Ascending aorta (tissue), 2 donors: Measurements from ENCODE around the gene MOCS3. TPM values are rescaled to one million over a fixed set of nuclear protein-coding genes. Genes with fewer than 3 reads are reported as not detected.

Experiments
- DNase-seq, 2 donors: peaks; one replicate each; pipeline ENCODE4 v3.0.0-alpha.2; 2019; ENCODE audit warnings: low spot score in 2 of 2
- H3K27ac ChIP-seq, 2 donors: fragments of 200-600 bp; sonication (generic); one replicate each; pipeline ENCODE4 v1.5.1; 2016 to 2017; ENCODE audit warnings: mild to moderate bottlenecking in 1 of 2
- H3K27me3 ChIP-seq: fragments of 200-600 bp; sonication (generic); one replicate; pipeline ENCODE4 v1.5.1; 2017
- H3K36me3 ChIP-seq, 2 donors: fragments of 200-600 bp; sonication (generic); one replicate each; pipeline ENCODE4 v1.5.1; 2016
- H3K4me1 ChIP-seq, 2 donors: fragments of 200-600 bp; sonication (generic); one replicate each; pipeline ENCODE4 v1.5.1; 2016 to 2017; ENCODE audit warnings: mild to moderate bottlenecking in 1 of 2
- H3K4me3 ChIP-seq, 2 donors: fragments of 200-600 bp; sonication (generic); one replicate each; pipeline ENCODE4 v1.5.1; 2016 to 2017; ENCODE audit warnings: mild to moderate bottlenecking in 1 of 2
- H3K9me3 ChIP-seq, 2 donors: fragments of 200-600 bp; sonication (generic); one replicate each; pipeline ENCODE4 v1.5.1; 2016
- intact Hi-C: fragments of 100-400 bp; cut with DNase I; formaldehyde crosslinking; loops from one replicate; pipeline ENCODE4 v1.15.1; 2023
- total RNA-seq: library from RNA; depleted of rRNA; stranded (reverse); fragments of >200 nt; gene quantifications from one replicate; pipeline ENCODE4 v1.1.0, GENCODE V29; 2016
- TF ChIP-seq, protein P1 (sequence below), 3 experiments: fragments of 200-600 bp in 2 of 3; fragments of 450-650 bp in 1 of 3; sonication (generic) in 2 of 3; IDR thresholded peaks; one replicate each; pipeline ENCODE4 v1.5.1; 2016 to 2019; ENCODE audit warnings: antibody characterized with exemption in 3 of 3, mild to moderate bottlenecking in 1 of 3, moderate library complexity in 1 of 3

The MOCS3 gene, protein sequence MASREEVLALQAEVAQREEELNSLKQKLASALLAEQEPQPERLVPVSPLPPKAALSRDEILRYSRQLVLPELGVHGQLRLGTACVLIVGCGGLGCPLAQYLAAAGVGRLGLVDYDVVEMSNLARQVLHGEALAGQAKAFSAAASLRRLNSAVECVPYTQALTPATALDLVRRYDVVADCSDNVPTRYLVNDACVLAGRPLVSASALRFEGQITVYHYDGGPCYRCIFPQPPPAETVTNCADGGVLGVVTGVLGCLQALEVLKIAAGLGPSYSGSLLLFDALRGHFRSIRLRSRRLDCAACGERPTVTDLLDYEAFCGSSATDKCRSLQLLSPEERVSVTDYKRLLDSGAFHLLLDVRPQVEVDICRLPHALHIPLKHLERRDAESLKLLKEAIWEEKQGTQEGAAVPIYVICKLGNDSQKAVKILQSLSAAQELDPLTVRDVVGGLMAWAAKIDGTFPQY
- 4.7 TPM for total RNA-seq

GRCh38 chr20:50958615-50959542 lies at the start of gene MOCS3:
Gene MOCS3, plus strand, starts transcription at chr20:50958818. Its CDS starts 25 bp downstream, at chr20:50958843.
- TF ChIP-seq, protein P1, sequence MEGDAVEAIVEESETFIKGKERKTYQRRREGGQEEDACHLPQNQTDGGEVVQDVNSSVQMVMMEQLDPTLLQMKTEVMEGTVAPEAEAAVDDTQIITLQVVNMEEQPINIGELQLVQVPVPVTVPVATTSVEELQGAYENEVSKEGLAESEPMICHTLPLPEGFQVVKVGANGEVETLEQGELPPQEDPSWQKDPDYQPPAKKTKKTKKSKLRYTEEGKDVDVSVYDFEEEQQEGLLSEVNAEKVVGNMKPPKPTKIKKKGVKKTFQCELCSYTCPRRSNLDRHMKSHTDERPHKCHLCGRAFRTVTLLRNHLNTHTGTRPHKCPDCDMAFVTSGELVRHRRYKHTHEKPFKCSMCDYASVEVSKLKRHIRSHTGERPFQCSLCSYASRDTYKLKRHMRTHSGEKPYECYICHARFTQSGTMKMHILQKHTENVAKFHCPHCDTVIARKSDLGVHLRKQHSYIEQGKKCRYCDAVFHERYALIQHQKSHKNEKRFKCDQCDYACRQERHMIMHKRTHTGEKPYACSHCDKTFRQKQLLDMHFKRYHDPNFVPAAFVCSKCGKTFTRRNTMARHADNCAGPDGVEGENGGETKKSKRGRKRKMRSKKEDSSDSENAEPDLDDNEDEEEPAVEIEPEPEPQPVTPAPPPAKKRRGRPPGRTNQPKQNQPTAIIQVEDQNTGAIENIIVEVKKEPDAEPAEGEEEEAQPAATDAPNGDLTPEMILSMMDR (IDR thresholded peaks at IDR 0.05) = no peak
- intact Hi-C loops = loop anchor here (1.0 kb wide), 1 partner anchor 28 kb away; the partner anchor contains the start of gene ADNP
- Histone ChIP-seq H3K27ac (peak within 1 kb of the TSS; percentile 83 to 86), H3K27me3 (no peaks in the 10 kb centered on the region), H3K4me3 (peak within 1 kb of the TSS; percentile 72 to 97), H3K36me3 (peaks cover 0 to 21% of the 10 kb centered on the region in 2 donors), H3K4me1 (peaks cover 17 to 29% of the 10 kb centered on the region in 2 donors), H3K9me3 (no peaks in the 10 kb centered on the region)
- DNase-seq = peak; percentile 23 to 92

DNA sequence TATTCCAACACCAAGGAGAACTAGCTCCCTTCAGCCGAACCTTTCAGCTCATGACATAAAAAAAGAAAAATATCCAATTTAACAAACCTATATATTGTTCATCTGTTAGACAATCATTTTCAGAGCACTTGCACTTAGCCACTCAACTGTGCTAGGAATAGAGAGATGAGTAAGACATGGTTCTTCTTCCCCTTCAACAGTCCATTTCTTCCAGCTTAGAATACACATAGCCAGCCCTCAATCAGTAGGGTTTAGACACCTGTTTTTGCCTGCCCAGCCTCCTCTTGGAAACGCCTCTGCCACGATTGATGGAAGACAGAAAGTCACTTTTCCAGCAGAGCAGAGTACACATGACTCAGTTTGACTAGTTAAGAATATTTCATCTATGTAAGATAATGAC lies 49.2 kb upstream of the MOCS3 start:
- H3K4me1 ChIP-seq = peaks cover 0 to 36% of the 10 kb centered on the region in 2 donors

DNA sequence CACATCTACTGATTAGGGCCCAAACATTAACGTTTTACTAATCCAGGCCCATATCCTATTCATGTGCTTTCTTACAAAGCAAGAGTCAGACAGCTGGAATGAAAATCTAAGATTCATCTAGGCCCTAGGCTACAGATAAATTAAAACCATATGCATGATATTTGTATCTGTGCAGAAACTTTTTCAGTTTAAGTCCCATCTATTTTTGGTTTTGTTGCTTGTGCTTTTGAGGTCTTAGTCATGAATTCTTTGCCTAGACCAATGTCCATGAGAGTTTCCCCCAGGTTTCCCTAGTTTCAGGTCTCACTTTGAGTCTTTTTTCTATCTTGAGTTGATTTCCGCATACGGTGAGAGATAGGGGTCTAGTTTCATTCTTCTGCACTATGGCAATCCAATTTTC lies 47.6 kb upstream of the MOCS3 start:
- H3K36me3 ChIP-seq = no peaks in the 10 kb centered on the region
- no peaks in the 10 kb centered on the region for H3K9me3 ChIP-seq
- peaks cover 0 to 36% of the 10 kb centered on the region in 2 donors for H3K4me1 ChIP-seq
- TF ChIP-seq, protein P1 (IDR thresholded peaks at IDR 0.05) = no peak
- no peak for DNase-seq
- no peaks in the 10 kb centered on the region for H3K27me3 ChIP-seq
- H3K27ac ChIP-seq = no peak overlapping the region
- intact Hi-C loops = no loop called here
- no peak overlapping the region for H3K4me3 ChIP-seq

More for the DNA sequence above, 49.2 kb upstream of the MOCS3 start:
- TF ChIP-seq, protein P1 (IDR thresholded peaks at IDR 0.05) = no peak
- no peak for DNase-seq
- no peak overlapping the region for H3K4me3 ChIP-seq
- no peaks in the 10 kb centered on the region for H3K27me3 ChIP-seq
- no peaks in the 10 kb centered on the region for H3K9me3 ChIP-seq
- no peaks in the 10 kb centered on the region for H3K36me3 ChIP-seq
- intact Hi-C loops = no loop called here
- no peak overlapping the region for H3K27ac ChIP-seq

- Histone ChIP-seq H3K9me3 (no peaks in the 10 kb centered on the region), H3K36me3 (no peaks in the 10 kb centered on the region), H3K4me3 (no peak overlapping the region), H3K27me3 (no peaks in the 10 kb centered on the region), H3K4me1 (peaks cover 0 to 40% of the 10 kb centered on the region in 2 donors), H3K27ac (no peak overlapping the region)
- no peak for DNase-seq
- TF ChIP-seq, protein P1 (IDR thresholded peaks at IDR 0.05) = no peak
- intact Hi-C loops = no loop called here
Observed at GRCh38 chr20:50911716-50912115, 46.9 kb upstream of the MOCS3 start.

DNA sequence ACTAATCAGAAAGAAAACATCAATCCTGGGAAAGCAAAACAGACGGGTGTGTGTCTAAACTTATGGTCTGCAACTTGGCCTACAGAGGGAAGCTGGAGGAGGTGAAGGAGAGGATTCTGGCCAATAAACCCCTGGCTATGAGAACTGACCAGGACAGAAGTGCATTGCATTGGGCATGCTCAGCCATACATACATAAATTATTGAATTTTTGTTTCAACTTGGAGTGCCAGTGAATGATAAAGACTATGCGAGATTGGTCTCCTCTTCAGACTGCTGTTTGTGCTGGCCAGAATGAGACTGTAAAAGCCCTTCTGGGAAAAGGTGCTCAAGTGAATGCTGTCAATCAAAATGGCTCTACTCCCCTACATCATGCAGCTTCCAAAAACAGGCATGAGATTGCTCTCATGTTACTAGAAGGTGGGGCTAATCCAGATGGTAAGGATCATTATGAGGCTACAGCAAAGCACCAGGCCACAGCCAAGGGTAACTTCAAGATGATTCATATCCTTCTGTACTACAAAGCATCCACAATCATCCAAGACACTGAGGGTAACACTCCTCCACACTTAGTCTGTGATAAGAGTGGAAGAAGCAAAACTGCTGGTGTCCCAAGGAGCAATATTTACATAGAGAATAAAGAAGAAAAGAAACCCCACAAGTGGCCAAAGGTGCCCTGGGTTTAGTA lies 44.8 kb upstream of the MOCS3 start:
- peaks cover 0 to 54% of the 10 kb centered on the region in 2 donors for H3K4me1 ChIP-seq
- TF ChIP-seq, protein P1 (IDR thresholded peaks at IDR 0.05) = no peak
- no peak overlapping the region for H3K4me3 ChIP-seq
- no peaks in the 10 kb centered on the region for H3K36me3 ChIP-seq
- DNase-seq = no peak
- no peaks in the 10 kb centered on the region for H3K9me3 ChIP-seq
- H3K27me3 ChIP-seq = no peaks in the 10 kb centered on the region
- intact Hi-C loops = no loop called here
- no peak overlapping the region for H3K27ac ChIP-seq
